Body of pancreas (tissue), 4 donors: Measurements from ENCODE around the gene RAD51B.

Source experiments
- POLR2A ChIP-seq, 3 donors: fragments of 450-650 bp; IDR thresholded peaks; one replicate each; pipeline ENCODE4 v1.6.1; 2016; ENCODE audit warnings: antibody characterized with exemption in 3 of 3, mild to moderate bottlenecking in 2 of 3
- TF ChIP-seq, protein P1 (sequence below), 7 experiments: fragments of 450-650 bp in 4 of 7; fragments of 200-600 bp in 3 of 7; sonication (generic) in 3 of 7; IDR thresholded peaks; one replicate each; pipeline ENCODE4 v1.5.1; 2016 to 2019; ENCODE audit warnings: antibody characterized with exemption in 7 of 7

DNA sequence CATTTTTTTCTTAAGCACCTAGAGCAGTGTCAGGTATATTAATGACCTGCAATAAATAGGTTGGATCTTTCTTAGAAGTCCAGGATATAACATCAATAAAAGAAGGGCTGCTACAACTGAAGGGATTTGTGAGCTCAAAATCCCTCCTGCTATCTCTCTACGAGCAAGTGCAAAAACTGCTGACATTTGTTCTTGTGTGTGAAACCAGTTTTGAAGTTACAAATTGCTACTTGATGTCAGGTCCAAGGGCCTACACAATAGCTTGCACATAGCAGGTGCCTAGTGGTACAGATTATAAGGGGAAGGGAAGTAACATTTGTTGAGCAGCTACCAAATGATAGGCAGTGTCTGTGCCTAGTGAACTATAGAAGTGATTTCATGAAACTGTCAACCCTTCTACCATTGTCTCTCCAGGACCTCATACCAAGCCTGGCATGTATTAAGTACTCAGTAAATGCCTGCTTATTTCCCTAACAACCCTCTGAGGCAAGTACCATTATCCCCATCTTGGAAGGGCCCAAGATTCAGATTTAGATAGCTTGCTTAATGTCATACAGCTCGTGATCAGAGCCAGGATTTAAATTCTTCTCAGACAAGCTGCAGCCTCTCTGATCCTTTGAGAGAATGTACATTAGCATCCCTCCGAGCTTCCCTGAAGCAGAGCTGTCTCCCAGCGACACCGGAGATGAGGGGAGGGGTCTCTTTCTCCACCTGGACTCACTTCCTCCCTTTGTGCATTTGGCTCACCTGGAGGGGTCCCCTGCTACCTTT lies 673.0 kb downstream of the RAD51B start:
- no peak for TF ChIP-seq POLR2A (IDR thresholded peaks at IDR 0.05)
- TF ChIP-seq, protein P1, sequence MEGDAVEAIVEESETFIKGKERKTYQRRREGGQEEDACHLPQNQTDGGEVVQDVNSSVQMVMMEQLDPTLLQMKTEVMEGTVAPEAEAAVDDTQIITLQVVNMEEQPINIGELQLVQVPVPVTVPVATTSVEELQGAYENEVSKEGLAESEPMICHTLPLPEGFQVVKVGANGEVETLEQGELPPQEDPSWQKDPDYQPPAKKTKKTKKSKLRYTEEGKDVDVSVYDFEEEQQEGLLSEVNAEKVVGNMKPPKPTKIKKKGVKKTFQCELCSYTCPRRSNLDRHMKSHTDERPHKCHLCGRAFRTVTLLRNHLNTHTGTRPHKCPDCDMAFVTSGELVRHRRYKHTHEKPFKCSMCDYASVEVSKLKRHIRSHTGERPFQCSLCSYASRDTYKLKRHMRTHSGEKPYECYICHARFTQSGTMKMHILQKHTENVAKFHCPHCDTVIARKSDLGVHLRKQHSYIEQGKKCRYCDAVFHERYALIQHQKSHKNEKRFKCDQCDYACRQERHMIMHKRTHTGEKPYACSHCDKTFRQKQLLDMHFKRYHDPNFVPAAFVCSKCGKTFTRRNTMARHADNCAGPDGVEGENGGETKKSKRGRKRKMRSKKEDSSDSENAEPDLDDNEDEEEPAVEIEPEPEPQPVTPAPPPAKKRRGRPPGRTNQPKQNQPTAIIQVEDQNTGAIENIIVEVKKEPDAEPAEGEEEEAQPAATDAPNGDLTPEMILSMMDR (IDR thresholded peaks at IDR 0.05), result no peak
